Hepatocyte (in vitro differentiated cells): ENCODE data around the gene TGM2.

Experiments used
- CTCF ChIP-seq: fragments of 200-600 bp; sonication (generic); IDR thresholded peaks from 2 replicates; pipeline ENCODE4 v1.5.1; 2016; ENCODE audit warnings: antibody characterized with exemption, mild to moderate bottlenecking; ENCODE audit not compliant: poor library complexity
- EZH2 ChIP-seq: fragments of 200-600 bp; sonication (generic); IDR thresholded peaks from 2 replicates; pipeline ENCODE4 v1.6.1; 2016; ENCODE audit warnings: antibody characterized with exemption, mild to moderate bottlenecking, borderline replicate concordance

GRCh38 chr20:38138086-38138778 lies 26.8 kb downstream of the TGM2 start:
- no peak for TF ChIP-seq CTCF
- TF ChIP-seq EZH2, result no peak
